Hepatic stellate cell (primary cell): ENCODE results near the gene SEC11C.
A peak's percentile ranks its signal among the peaks of the same experiment; 100 is the strongest.

Source experiments
- DNase-seq: peaks from one replicate; pipeline ENCODE4 v3.0.0; 2011; ENCODE audit warnings: low spot score

SEC11C gene

GRCh38 chr18:59145055-59145454, 5.4 kb downstream of the SEC11C start:
- no peak for DNase-seq

DNA sequence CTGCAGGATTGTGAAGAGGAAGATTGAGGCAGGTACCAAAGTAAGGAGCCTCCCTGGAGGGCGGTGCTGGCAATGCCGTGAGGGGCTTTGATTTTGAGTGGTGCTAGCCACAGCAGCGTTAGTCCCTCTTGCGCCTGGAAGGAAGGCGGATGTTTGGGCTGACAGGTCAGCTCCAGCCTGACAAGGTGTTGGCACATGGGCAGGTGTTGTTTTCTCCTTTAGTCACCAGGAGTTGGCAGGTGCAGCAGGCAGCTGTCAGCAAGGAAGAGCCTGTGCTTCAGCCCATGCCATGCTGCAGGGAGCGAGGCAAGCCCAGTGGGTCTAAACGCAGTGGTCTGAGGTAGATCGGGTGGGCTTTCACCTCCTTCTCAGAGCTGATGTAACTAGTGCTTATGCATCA, 8.5 kb downstream of the SEC11C start:
- DNase-seq: no peak

DNA sequence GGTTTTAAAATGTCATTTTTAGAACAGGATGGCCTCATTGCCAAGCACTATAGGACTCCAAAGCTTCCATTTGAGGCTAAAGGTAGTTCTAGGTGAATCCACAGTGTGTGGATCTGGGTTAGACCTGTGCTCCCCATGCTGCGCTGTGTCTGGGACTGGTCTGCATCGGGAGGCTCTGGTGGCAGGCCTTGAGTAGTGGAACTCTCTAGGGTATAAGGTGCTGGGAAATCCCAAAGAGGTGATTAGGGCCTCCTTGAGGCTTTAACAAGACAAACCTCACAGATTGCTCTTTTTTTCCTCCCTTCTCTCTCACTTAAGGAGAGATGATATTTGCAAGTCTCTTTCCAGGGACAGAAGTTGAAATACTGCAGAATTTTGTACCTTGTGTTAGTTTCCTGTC, 9.3 kb downstream of the SEC11C start:
- no peak for DNase-seq

DNA sequence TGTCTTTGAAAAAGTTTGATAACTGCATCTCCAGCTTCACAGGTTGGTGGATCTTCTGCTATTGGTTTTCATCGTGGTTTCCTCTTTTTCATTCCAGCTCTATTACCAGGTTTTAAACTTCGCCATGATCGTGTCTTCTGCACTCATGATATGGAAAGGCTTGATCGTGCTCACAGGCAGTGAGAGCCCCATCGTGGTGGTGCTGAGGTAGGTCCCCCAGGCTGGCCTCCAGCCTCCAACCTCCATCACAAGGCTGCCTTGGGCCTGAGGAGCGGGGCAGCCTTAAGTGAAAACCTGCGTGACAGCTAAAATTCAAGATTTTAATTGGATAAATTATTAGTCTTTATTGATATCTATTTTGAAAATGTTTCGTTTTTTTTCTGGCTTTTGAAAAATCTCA, 9.7 kb downstream of the SEC11C start:
- no peak for DNase-seq

GRCh38 chr18:59150236-59150635, 10.6 kb downstream of the SEC11C start:
- no peak for DNase-seq

- peak; percentile 30 for DNase-seq
Measured at GRCh38 chr18:59155153-59155552, 15.5 kb downstream of the SEC11C start.

GRCh38 chr18:59156316-59156715, 16.6 kb downstream of the SEC11C start:
- DNase-seq: no peak

DNA sequence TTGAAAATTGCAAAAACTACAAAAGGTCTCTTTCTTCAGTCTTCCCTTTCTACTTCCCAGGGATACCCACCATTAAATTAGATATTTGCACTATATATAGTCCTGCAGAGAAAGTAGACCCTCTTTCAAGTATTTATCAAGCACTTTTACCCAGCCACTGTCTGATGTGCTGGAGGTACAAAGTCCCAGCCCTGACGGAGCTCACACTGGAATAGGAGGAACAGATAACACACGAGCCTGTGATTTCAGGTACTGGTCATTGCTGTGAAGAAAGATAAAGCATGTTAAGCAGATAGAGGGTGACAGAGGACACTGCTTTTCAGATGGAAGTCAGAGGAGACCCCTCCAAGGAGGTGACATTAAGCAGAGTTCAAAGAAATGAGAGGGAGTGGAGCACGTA, 19.6 kb downstream of the SEC11C start:
- no peak for DNase-seq

DNA sequence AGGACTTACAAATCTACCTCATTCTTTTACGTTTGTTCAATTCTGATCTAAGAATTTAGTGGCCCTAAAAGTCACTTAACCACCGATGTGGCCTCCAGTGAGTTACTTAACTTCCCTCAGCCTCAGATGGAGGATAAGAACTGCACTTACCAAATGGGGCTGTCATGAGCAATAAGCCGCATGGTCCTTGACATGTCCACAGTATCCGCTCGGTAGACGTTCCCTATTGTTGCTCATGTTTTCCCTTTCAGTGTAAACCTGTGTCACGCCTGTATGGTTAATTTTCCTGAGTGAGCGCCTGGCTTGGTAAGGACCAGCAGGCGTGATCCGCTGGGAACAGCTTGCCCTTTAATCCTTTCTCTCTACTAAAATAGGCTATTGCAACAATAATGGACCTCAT, 20.3 kb downstream of the SEC11C start:
- DNase-seq: no peak

- no peak for DNase-seq
Measured at GRCh38 chr18:59172664-59173249, 33.1 kb downstream of the SEC11C start.

GRCh38 chr18:59177485-59177884, 37.8 kb downstream of the SEC11C start:
- DNase-seq: no peak

- peak; percentile 19 for DNase-seq
Measured at GRCh38 chr18:59180150-59180845, 40.6 kb downstream of the SEC11C start.

DNA sequence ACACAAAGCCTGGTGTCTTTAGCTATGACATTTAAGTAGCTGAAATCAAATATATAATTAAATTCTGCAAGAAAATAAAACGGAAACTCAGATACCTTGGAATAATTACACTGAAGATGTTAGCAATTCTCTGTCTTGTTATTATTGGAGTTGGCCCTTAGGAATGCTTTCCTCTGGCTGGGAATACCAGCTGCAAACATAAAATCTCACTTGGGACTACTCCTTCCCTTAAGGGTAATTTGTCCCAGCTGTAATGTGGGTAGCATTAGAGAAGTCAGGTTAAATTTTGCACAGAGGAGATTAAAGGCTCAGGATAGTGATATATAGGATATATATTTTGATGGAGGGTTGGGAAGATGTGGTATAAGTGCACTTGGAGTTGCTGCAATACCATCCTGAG, 43.0 kb downstream of the SEC11C start:
- no peak for DNase-seq

DNA sequence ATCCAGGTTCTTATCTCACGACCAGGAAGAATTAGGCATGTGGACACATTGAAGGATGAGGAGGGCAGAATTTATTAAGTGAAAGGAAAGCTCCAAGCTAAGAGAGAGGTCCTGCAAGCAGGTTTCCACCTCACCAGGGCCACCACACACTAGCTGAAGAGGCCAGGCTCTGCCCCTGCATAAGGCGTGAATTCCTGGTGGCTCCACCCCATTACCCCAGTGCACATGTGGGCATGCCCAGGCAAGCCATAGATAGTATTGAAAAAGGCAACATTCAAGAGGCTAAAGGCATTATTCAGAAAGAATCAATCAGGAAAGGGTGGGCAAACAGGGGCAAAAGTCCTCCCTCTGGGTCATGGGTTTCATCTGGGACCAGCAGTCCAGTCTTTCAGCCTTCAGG, 49.3 kb downstream of the SEC11C start:
- DNase-seq: no peak

GRCh38 chr18:59189746-59190145, 50.1 kb downstream of the SEC11C start:
- no peak for DNase-seq

DNA sequence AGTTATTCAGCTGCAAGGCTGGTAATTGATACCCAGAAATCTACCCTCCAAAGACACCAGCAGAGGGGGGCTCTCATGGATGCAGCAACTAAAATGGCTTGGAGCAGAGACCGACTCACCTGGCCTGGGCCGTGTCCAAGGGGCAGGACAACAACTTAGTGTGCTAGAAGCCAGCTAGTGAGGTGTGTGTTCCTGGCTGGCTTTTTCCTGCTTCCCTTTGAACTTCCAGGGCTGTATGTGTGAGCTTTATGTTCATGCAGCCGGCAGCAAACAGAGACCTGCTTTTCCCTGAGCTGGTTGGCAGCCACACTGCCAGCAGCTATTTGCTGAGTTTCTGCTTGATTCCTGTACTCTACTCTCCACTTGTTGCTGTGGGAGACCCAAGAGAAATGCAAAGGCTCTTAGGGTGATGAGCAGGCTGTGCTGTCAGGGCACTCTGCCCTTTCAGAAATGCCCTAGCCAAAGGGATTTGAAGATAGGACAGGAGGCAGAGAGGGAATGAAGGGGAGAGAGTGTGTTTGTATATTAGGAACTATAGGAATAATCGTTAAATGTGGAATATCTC, 56.6 kb downstream of the SEC11C start:
- DNase-seq: no peak

- no peak for DNase-seq
Measured at GRCh38 chr18:59197636-59198035, 58.0 kb downstream of the SEC11C start.

DNA sequence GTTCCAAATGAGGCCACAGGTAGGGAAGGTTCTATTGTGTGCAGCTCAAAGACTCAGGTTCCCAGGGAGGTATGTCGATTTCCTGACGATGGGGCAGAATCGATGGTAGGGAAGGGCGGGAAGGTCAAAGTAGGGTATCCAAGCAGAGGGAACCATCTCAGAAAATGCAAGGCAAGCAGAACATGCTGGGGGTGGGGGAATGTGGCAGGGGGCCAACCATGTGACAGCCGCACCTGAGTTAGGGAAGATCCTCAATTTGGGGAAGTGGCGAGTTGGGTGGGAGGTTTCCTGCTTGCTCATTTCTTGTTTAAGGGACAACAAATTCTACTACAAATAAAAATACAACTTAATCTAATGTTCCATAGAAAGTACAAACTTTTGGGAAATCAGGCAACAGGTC, 58.5 kb downstream of the SEC11C start:
- no peak for DNase-seq

GRCh38 chr18:59200787-59201186, 61.1 kb downstream of the SEC11C start:
- no peak for DNase-seq

DNA sequence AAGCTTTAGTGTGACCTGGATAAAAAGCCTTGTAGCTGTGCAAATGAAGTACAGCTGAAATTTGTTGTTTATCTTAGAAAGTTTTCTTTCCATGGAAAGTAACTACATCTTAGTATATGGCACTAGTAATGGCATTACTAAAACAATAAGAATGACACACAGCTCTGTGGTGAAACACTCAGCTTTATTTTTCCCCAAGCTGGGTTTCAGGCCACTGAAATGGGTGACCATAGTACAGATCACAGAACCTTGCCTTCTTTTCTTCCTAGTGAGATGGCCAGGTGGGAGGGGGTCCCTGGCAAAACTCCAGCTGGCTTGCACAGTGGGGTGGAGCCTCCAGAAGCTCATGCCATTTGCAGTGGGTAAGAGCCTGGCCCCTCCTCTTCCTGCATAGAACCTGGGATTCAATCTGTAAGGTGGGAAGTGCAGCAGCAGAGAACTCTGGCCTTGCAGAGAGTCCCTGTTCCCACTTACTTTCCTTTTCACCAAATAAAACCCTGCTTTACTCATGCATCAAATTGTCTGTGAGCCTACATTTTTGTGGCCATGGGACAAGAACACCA, 62.7 kb downstream of the SEC11C start:
- DNase-seq: no peak

DNA sequence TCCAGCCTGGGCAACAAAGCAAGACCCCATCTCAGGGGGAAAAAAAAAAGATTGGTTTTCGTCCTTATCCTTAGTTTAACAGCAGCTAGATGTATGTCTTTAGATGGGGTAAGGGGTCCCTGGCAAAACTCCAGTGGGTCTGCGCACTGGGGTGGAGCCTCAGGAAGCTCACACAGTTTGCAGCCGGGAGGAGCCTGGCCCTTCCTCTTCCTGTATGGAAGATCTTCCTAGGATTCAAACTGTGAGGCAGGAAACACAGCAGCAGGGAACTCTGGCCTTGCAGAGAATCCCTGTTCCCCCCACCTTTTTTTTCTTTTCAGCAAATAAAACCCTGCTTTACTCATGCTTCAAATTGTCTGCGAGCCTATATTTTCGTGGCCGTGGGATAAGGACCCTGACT, 67.8 kb downstream of the SEC11C start:
- DNase-seq: no peak
